H1 (cell line): ENCODE measurements around the gene PCIF1.

ENCODE experiments used
- CEBPB ChIP-seq: IDR thresholded peaks from 2 replicates; pipeline ENCODE4 v1.6.1; 2012; ENCODE audit warnings: low read depth, low read length
- CTCF ChIP-seq, 3 experiments: IDR thresholded peaks; 1 replicate in 2 of 3; 2 replicates in 1 of 3; pipeline versions ENCODE4 v1.5.1 to v1.6.1; 2011; ENCODE audit warnings: low read length in 3 of 3, mild to moderate bottlenecking in 3 of 3, inconsistent platforms in 2 of 3, low read depth in 1 of 3, moderate library complexity in 1 of 3; ENCODE audit not compliant: insufficient read depth in 1 of 3; ENCODE audit errors: control extremely low read depth in 1 of 3
- EZH2 ChIP-seq: fragments of 200-600 bp; sonication (generic); IDR thresholded peaks from 2 replicates; pipeline ENCODE4 v1.7.1; 2012; ENCODE audit warnings: low read depth, mild to moderate bottlenecking, moderate library complexity, low read length, inconsistent platforms; ENCODE audit not compliant: severe bottlenecking
- JUN ChIP-seq: IDR thresholded peaks from 2 replicates; pipeline ENCODE4 v1.6.1; 2011; ENCODE audit warnings: low read depth, mild to moderate bottlenecking, improper control_type of control experiment, low read length
- KDM1A ChIP-seq: fragments of 200-600, 300-600 bp; sonication (generic); IDR thresholded peaks from 2 replicates; pipeline ENCODE4 v1.7.1; 2016; ENCODE audit warnings: mild to moderate bottlenecking, low read length, borderline replicate concordance
- POLR2A ChIP-seq, 2 experiments: IDR thresholded peaks; 1 replicate in 1 of 2; 2 replicates in 1 of 2; pipeline ENCODE4 v1.6.1; 2011; ENCODE audit warnings: low read depth in 2 of 2, low read length in 2 of 2, mild to moderate bottlenecking in 2 of 2; ENCODE audit errors: control extremely low read depth in 1 of 2
- POLR2AphosphoS5 ChIP-seq: IDR thresholded peaks from 2 replicates; pipeline ENCODE4 v1.6.1; 2011; ENCODE audit warnings: low read depth, low read length
- RBBP5 ChIP-seq: IDR thresholded peaks from 2 replicates; pipeline ENCODE4 v1.7.1; 2012; ENCODE audit warnings: low read depth, mild to moderate bottlenecking, inconsistent platforms, low read length, moderate library complexity, borderline replicate concordance
- TAF1 ChIP-seq: IDR thresholded peaks from 2 replicates; pipeline ENCODE4 v1.6.1; 2011; ENCODE audit warnings: mild to moderate bottlenecking, low read depth, low read length

DNA sequence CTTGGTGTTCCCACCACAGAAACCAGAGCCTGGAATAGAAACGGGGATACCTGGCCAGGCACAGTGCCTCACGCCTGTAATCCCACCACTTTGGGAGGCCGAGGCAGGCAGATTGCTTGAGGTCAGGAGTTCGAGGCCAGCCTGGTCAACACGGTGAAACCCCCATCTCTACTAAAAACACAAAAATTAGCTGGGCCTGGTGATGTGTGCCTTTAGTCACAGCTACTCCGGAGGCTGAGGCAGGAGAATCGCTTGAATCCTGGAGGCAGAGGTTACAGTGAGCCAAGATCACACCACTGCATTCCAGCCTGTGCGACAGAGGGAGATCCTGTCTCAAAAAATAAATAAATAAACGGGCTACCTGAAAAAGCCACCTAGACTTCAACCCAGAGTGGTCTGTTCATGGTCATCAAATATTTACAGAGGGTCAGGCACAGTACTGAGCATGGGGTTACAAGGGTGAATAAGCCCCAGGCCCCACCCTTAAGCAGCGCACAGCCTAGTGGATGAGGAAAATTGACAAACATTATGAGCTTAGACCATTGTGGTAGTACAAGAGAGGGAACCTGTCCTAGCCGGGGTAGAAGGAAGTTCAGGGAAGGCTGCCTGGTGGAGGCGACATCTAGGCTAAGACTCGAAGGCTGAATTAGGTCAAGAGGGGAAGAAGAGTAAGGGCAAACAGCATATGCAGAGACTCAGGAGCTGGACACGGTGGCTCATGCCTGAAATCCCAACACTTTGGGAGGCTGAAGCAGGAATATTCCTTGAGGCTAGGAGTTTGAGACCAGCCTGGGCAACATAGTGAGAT, 7.2 kb upstream of the PCIF1 start:
- TF ChIP-seq CTCF (IDR thresholded peaks at IDR 0.05; ENCODE audit: control extremely low read depth in 1 of 3, insufficient read depth in 1 of 3, low read depth in 1 of 3, low read length in 3 of 3) (no peak), POLR2A (IDR thresholded peaks at IDR 0.05; ENCODE audit: control extremely low read depth in 1 of 2, low read depth in 2 of 2, low read length in 2 of 2) (no peak), RBBP5 (no peak), JUN (no peak), CEBPB (no peak), EZH2 (no peak), KDM1A (no peak), POLR2AphosphoS5 (no peak), TAF1 (no peak)
